Lower leg skin (tissue), 4 donors: ENCODE results near the gene TMEM147. TPM values are rescaled to one million over a fixed set of nuclear protein-coding genes. Genes with fewer than 3 reads are reported as not detected.

Experiments used
- DNase-seq, 2 donors: peaks; one replicate each; pipeline ENCODE4 v3.0.0-alpha.2; 2019; ENCODE audit warnings: low spot score in 2 of 2
- H3K4me3 ChIP-seq: fragments of 200-600 bp; sonication (generic); 2 replicates; pipeline ENCODE4 v1.5.1; 2017; ENCODE audit warnings: mild to moderate bottlenecking, low read depth; ENCODE audit not compliant: poor library complexity, severe bottlenecking
- CTCF ChIP-seq, 3 donors: fragments of 450-650 bp; IDR thresholded peaks; one replicate each; pipeline ENCODE4 v1.5.1; 2016; ENCODE audit warnings: antibody characterized with exemption in 3 of 3, mild to moderate bottlenecking in 3 of 3, moderate library complexity in 2 of 3
- POLR2A ChIP-seq, 2 donors: fragments of 450-650 bp; IDR thresholded peaks; one replicate each; pipeline ENCODE4 v1.6.1; 2016 to 2017; ENCODE audit warnings: antibody characterized with exemption in 2 of 2, mild to moderate bottlenecking in 1 of 2, moderate library complexity in 1 of 2
- WGBS, 2 donors: methylation state at CpG; one replicate each; pipeline ENCODE4 v1.1.5; 2018; 5-methylcytosine and 5-hydroxymethylcytosine counted together
- intact Hi-C: fragments of 100-400 bp; cut with DNase I; formaldehyde crosslinking; loops from one replicate; pipeline ENCODE4 v1.15.0; 2023; ENCODE audit warnings: low total_unique reads
- total RNA-seq, 4 donors: library from RNA; depleted of rRNA; stranded (reverse); fragments of >200 nt; gene quantifications; one replicate each; pipeline ENCODE4 v1.1.0, GENCODE V29; 2016

Gene TMEM147
- total RNA-seq = 100 to 1,000 TPM; 102 to 158 (median 130) TPM

- intact Hi-C loops = no loop called here
- H3K4me3 ChIP-seq = peak within 1 kb of the TSS; percentile 75
- WGBS, 2 donors = 0 to 1% methylated on average over 41 to 71 of the region's 85 CpGs
- DNase-seq = peak; percentile 89 to 98
- no peak for TF ChIP-seq POLR2A (IDR thresholded peaks at IDR 0.05)
- TF ChIP-seq CTCF (IDR thresholded peaks at IDR 0.05) = no peak
Measured at GRCh38 chr19:35545001-35545854, at the start of gene TMEM147. Gene TMEM147 (plus strand): TSS chr19:35545626. CDS start chr19:35545740, 114 bp downstream.

GRCh38 chr19:35497406-35497805 is 48.0 kb upstream of the TMEM147 start:
- TF ChIP-seq POLR2A (IDR thresholded peaks at IDR 0.05) (no peak), CTCF (IDR thresholded peaks at IDR 0.05) (no peak)
- DNase-seq = no peak
- 65 to 68% methylated on average over 14 of the region's 14 CpGs for WGBS, 2 donors
- intact Hi-C loops = loop anchor here (10.0 kb wide), 1 partner anchor 143 kb away; the partner anchor contains the start of gene FFAR3
- no peak overlapping the region for H3K4me3 ChIP-seq

GRCh38 chr19:35498220-35498619 is 47.2 kb upstream of the TMEM147 start:
- intact Hi-C loops = loop anchor here (10.0 kb wide), 1 partner anchor 143 kb away; the partner anchor contains the start of gene FFAR3
- H3K4me3 ChIP-seq = no peak overlapping the region
- 86% methylated on average over 3 of the region's 3 CpGs for WGBS, 2 donors
- TF ChIP-seq CTCF (IDR thresholded peaks at IDR 0.05) (no peak), POLR2A (IDR thresholded peaks at IDR 0.05) (no peak)
- DNase-seq = no peak

- DNase-seq = no peak
- no peak overlapping the region for H3K4me3 ChIP-seq
- 50 to 63% methylated on average over 9 of the region's 9 CpGs for WGBS, 2 donors
- intact Hi-C loops = loop anchor here (10.0 kb wide), 1 partner anchor 144 kb away; the partner anchor contains the start of gene FFAR3
- TF ChIP-seq CTCF (IDR thresholded peaks at IDR 0.05) = no peak
- no peak for TF ChIP-seq POLR2A (IDR thresholded peaks at IDR 0.05)
Measured at GRCh38 chr19:35498984-35499527, 46.4 kb upstream of the TMEM147 start.

- TF ChIP-seq CTCF (IDR thresholded peaks at IDR 0.05) (no peak), POLR2A (IDR thresholded peaks at IDR 0.05) (no peak)
- no peak for DNase-seq
- WGBS, 2 donors = 57 to 58% methylated on average over 9 to 10 of the region's 10 CpGs
- intact Hi-C loops = no loop called here
- peak overlapping the region; percentile 1 for H3K4me3 ChIP-seq
Measured at GRCh38 chr19:35500611-35501010, 44.8 kb upstream of the TMEM147 start.
